ENCODE results near the gene TBC1D1.

TBC1D1 gene

DNA sequence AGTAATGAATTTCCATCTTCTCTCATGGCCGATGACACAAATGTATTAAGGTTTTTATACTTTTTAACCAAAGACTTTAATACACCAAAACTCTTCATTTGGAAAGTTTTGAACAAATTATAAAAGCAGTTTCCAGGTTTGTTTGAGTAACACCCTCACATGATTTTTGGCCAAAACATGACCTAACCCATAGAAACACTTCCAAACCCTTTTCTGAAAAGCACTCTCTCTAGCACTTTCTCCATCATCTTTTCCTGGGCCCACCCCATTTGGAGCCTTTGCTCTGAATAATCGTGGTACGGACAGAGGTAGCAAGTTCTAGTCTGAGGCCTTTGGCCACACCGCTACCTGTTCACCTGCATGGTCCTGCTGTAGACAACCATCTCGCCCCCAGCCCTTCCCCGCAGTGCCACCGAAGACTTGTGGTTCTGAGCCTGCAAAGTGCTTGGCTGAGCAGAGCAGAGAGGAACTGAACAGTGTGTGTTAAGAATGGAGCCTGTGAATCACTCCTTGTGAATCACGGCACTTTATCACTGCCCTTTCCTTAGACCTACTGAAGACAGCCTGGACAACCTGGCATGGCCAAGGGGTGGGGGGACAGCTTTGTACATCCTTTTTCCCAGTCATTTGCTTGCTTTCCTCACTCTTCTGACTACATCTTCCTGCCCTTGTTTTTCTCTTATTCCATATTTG lies 251.1 kb downstream of the TBC1D1 start:
- Histone ChIP-seq H3K9me3 (ENCODE audit: control insufficient read depth, low read length) (no peaks in the 10 kb centered on the region), H3K4me1 (no peaks in the 10 kb centered on the region), H3K27ac (no peak overlapping the region), H3K79me2 (no peaks in the 10 kb centered on the region), H2AFZ (no peak overlapping the region), H3K36me3 (ENCODE audit: control insufficient read depth, insufficient read depth, low read length) (no peaks in the 10 kb centered on the region), H3K27me3 (ENCODE audit: control insufficient read depth, insufficient read depth, low read length) (no peaks in the 10 kb centered on the region), H3K4me3 (ENCODE audit: low read depth, low read length) (no peak overlapping the region), H3K9ac (no peak overlapping the region), H3K4me2 (ENCODE audit: low read length) (no peak overlapping the region)
- TF ChIP-seq, protein P1, sequence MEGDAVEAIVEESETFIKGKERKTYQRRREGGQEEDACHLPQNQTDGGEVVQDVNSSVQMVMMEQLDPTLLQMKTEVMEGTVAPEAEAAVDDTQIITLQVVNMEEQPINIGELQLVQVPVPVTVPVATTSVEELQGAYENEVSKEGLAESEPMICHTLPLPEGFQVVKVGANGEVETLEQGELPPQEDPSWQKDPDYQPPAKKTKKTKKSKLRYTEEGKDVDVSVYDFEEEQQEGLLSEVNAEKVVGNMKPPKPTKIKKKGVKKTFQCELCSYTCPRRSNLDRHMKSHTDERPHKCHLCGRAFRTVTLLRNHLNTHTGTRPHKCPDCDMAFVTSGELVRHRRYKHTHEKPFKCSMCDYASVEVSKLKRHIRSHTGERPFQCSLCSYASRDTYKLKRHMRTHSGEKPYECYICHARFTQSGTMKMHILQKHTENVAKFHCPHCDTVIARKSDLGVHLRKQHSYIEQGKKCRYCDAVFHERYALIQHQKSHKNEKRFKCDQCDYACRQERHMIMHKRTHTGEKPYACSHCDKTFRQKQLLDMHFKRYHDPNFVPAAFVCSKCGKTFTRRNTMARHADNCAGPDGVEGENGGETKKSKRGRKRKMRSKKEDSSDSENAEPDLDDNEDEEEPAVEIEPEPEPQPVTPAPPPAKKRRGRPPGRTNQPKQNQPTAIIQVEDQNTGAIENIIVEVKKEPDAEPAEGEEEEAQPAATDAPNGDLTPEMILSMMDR (IDR thresholded peaks at IDR 0.05) = no peak

DNA sequence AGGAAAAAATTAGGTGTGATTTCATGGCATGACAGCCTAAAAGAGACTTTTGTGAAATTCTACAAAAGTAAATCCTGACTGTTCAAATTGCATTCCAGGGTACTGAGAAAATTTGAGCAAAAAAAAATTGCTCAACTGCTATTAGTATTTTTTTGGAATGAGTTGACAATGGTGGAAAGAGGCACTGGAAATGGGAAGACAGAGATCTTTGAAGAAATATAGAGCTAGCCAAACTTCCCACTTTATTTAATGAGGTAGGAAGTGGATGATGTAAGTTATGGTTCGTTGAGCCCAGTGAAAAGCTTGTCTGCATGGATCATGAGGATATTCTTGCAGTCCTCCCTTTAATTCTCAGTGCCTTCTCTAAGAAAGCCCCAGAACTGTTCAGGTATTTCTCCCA lies 253.1 kb downstream of the TBC1D1 start:
- Histone ChIP-seq H3K4me3 (ENCODE audit: low read depth, low read length) (no peak overlapping the region), H3K27me3 (ENCODE audit: control insufficient read depth, insufficient read depth, low read length) (no peaks in the 10 kb centered on the region), H3K4me1 (no peaks in the 10 kb centered on the region), H3K27ac (no peak overlapping the region), H3K4me2 (ENCODE audit: low read length) (no peak overlapping the region), H3K9ac (no peak overlapping the region), H3K36me3 (ENCODE audit: control insufficient read depth, insufficient read depth, low read length) (no peaks in the 10 kb centered on the region), H3K9me3 (ENCODE audit: control insufficient read depth, low read length) (no peaks in the 10 kb centered on the region), H2AFZ (no peak overlapping the region), H3K79me2 (no peaks in the 10 kb centered on the region)
- TF ChIP-seq, protein P1 (IDR thresholded peaks at IDR 0.05) = no peak

- Histone ChIP-seq H3K36me3 (ENCODE audit: control insufficient read depth, insufficient read depth, low read length) (no peaks in the 10 kb centered on the region), H3K27me3 (ENCODE audit: control insufficient read depth, insufficient read depth, low read length) (no peaks in the 10 kb centered on the region), H3K4me2 (ENCODE audit: low read length) (no peak overlapping the region), H2AFZ (no peak overlapping the region), H3K79me2 (no peaks in the 10 kb centered on the region), H3K9ac (no peak overlapping the region), H3K27ac (no peak overlapping the region), H3K4me1 (no peaks in the 10 kb centered on the region), H3K4me3 (ENCODE audit: low read depth, low read length) (no peak overlapping the region), H3K9me3 (ENCODE audit: control insufficient read depth, low read length) (no peaks in the 10 kb centered on the region)
- TF ChIP-seq, protein P1 (IDR thresholded peaks at IDR 0.05) = no peak
Measured at GRCh38 chr4:38145033-38145678, 254.3 kb downstream of the TBC1D1 start.

DNA sequence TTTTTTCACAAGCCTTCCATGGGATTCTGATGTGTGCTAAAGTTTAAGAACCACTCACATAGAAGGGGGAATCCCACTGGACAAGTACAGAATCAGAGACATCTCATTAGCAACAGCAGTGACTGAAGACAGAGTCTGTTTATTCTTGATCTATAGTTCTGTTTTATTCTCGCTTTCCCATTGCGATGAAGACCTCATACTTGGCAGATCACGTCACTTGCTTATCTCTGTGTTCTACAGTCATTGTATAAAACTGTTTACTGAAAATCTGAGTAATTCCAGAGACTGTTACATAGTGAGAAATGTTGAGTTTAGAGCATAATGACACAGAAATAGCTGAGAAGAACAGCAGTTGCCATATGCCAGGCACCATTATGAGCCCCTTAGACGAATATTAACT lies 254.9 kb downstream of the TBC1D1 start:
- Histone ChIP-seq H2AFZ (no peak overlapping the region), H3K36me3 (ENCODE audit: control insufficient read depth, insufficient read depth, low read length) (no peaks in the 10 kb centered on the region), H3K4me1 (no peaks in the 10 kb centered on the region), H3K27me3 (ENCODE audit: control insufficient read depth, insufficient read depth, low read length) (no peaks in the 10 kb centered on the region), H3K79me2 (no peaks in the 10 kb centered on the region), H3K4me2 (ENCODE audit: low read length) (no peak overlapping the region), H3K4me3 (ENCODE audit: low read depth, low read length) (no peak overlapping the region), H3K9me3 (ENCODE audit: control insufficient read depth, low read length) (no peaks in the 10 kb centered on the region), H3K9ac (no peak overlapping the region), H3K27ac (no peak overlapping the region)
- TF ChIP-seq, protein P1 (IDR thresholded peaks at IDR 0.05) = no peak

DNA sequence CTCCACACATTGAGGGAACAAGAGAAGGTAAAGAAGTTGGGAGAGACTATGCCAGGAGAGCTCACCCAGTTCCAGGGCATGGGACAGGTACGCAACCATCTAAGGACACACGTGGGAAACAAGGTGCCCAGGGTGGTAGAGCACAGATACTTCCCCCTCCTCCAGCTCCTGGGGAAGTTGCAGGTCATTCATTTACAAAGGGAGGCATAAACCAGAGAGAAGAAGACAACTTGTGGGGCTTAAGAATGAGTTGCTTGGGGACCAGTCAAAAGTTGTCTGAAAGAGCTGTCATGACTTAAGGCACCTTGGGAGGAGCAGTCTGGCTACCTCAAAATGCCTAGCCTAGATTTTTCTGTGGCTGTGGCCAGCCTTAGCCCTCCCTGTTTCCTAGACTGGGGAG lies 255.5 kb downstream of the TBC1D1 start:
- Histone ChIP-seq H3K9ac (no peak overlapping the region), H3K9me3 (ENCODE audit: control insufficient read depth, low read length) (no peaks in the 10 kb centered on the region), H3K4me1 (no peaks in the 10 kb centered on the region), H3K27ac (no peak overlapping the region), H3K79me2 (no peaks in the 10 kb centered on the region), H3K27me3 (ENCODE audit: control insufficient read depth, insufficient read depth, low read length) (no peaks in the 10 kb centered on the region), H3K4me2 (ENCODE audit: low read length) (no peak overlapping the region), H3K4me3 (ENCODE audit: low read depth, low read length) (no peak overlapping the region), H3K36me3 (ENCODE audit: control insufficient read depth, insufficient read depth, low read length) (no peaks in the 10 kb centered on the region), H2AFZ (no peak overlapping the region)
- TF ChIP-seq, protein P1 (IDR thresholded peaks at IDR 0.05) = no peak

All from parathyroid adenoma (tissue), 2 donors.